Mesenchymal stem cell (in vitro differentiated cells and primary cell): ENCODE results near the gene NUDT19.
"Not testable (repeated sequence)": the region's sequence is repeated elsewhere in the genome, so short reads cannot be mapped to it uniquely, and the experiment has no call there.

Source experiments
- DNase-seq: peaks from one replicate; pipeline ENCODE4 v3.0.0-alpha.2; 2013
- H2AFZ ChIP-seq: one replicate; pipeline ENCODE4 v1.6.1; 2013; ENCODE audit warnings: low read depth, mild to moderate bottlenecking, control low read depth, inconsistent platforms, low read length, moderate library complexity
- H2AK5ac ChIP-seq: 2 replicates; pipeline ENCODE4 v1.6.1; 2013; ENCODE audit warnings: low read length, moderate library complexity, mild to moderate bottlenecking, inconsistent platforms; ENCODE audit not compliant: severe bottlenecking
- H2BK120ac ChIP-seq: one replicate; pipeline ENCODE4 v1.6.1; 2013; ENCODE audit warnings: low read depth, mild to moderate bottlenecking, inconsistent platforms, low read length, moderate library complexity
- H2BK12ac ChIP-seq, 2 experiments: one replicate each; pipeline ENCODE4 v1.6.1; 2013; ENCODE audit warnings: inconsistent platforms in 2 of 2, low read length in 2 of 2, mild to moderate bottlenecking in 2 of 2, moderate library complexity in 2 of 2, control low read depth in 1 of 2
- H2BK15ac ChIP-seq: one replicate; pipeline ENCODE4 v1.6.1; 2013; ENCODE audit warnings: mild to moderate bottlenecking, low read depth, inconsistent platforms; ENCODE audit not compliant: poor library complexity, severe bottlenecking
- H2BK5ac ChIP-seq: 2 replicates; pipeline ENCODE4 v1.6.1; 2013; ENCODE audit warnings: low read depth, mild to moderate bottlenecking, low read length, control low read depth, inconsistent platforms; ENCODE audit not compliant: poor library complexity, severe bottlenecking
- H3K14ac ChIP-seq, 2 experiments: one replicate each; pipeline ENCODE4 v1.6.1; 2013; ENCODE audit warnings: inconsistent platforms in 2 of 2, low read length in 2 of 2, control low read depth in 1 of 2, mild to moderate bottlenecking in 1 of 2, moderate library complexity in 1 of 2
- H3K18ac ChIP-seq, 2 experiments: one replicate each; pipeline ENCODE4 v1.6.1; 2013; ENCODE audit warnings: inconsistent platforms in 2 of 2, low read length in 2 of 2, control low read depth in 1 of 2, low read depth in 1 of 2, mild to moderate bottlenecking in 1 of 2
- H3K23ac ChIP-seq, 2 experiments: one replicate each; pipeline ENCODE4 v1.6.1; 2013; ENCODE audit warnings: inconsistent platforms in 2 of 2, low read length in 2 of 2, mild to moderate bottlenecking in 2 of 2, moderate library complexity in 2 of 2, control low read depth in 1 of 2
- H3K27ac ChIP-seq: 2 replicates; pipeline ENCODE4 v1.5.1; 2013; ENCODE audit warnings: mild to moderate bottlenecking, moderate library complexity, low read length, control low read depth, inconsistent platforms; ENCODE audit not compliant: poor library complexity, severe bottlenecking
- H3K27me3 ChIP-seq, 2 experiments: 2 replicates each; pipeline versions ENCODE4 v1.6.1 to v1.7.0; 2013; ENCODE audit warnings: low read length in 2 of 2, mild to moderate bottlenecking in 2 of 2, moderate library complexity in 2 of 2, control low read depth in 1 of 2, inconsistent platforms in 1 of 2; ENCODE audit not compliant: control insufficient read depth in 1 of 2, insufficient read depth in 1 of 2
- H3K36me3 ChIP-seq, 2 experiments: 2 replicates each; pipeline versions ENCODE4 v1.6.1 to v1.7.0; 2013; ENCODE audit warnings: low read length in 2 of 2, control low read depth in 1 of 2, inconsistent platforms in 1 of 2, low read depth in 1 of 2, mild to moderate bottlenecking in 1 of 2; ENCODE audit not compliant: insufficient read depth in 2 of 2, control insufficient read depth in 1 of 2
- H3K4ac ChIP-seq, 2 experiments: one replicate each; pipeline ENCODE4 v1.6.1; 2013; ENCODE audit warnings: inconsistent platforms in 2 of 2, low read length in 2 of 2, mild to moderate bottlenecking in 2 of 2, moderate library complexity in 2 of 2, control low read depth in 1 of 2, low read depth in 1 of 2
- H3K4me1 ChIP-seq: 2 replicates; pipeline ENCODE4 v1.6.1; 2013; ENCODE audit warnings: low read depth, low read length, control low read depth; ENCODE audit not compliant: control insufficient read depth, insufficient read depth
- H3K4me2 ChIP-seq: 2 replicates; pipeline ENCODE4 v1.6.1; 2013; ENCODE audit warnings: low read length, mild to moderate bottlenecking, inconsistent platforms; ENCODE audit not compliant: poor library complexity, severe bottlenecking
- H3K4me3 ChIP-seq, 2 experiments: 2 replicates each; pipeline versions ENCODE4 v1.5.1 to v1.7.0; 2013; ENCODE audit warnings: low read length in 2 of 2, mild to moderate bottlenecking in 2 of 2, control low read depth in 1 of 2, low read depth in 1 of 2; ENCODE audit not compliant: insufficient read depth in 1 of 2
- H3K79me1 ChIP-seq: replicated peaks from 2 replicates; pipeline ENCODE4 v1.6.1; 2013; ENCODE audit warnings: mild to moderate bottlenecking, control low read depth, low read length, inconsistent platforms; ENCODE audit not compliant: poor library complexity, severe bottlenecking
- H3K9ac ChIP-seq: 2 replicates; pipeline ENCODE4 v1.7.0; 2013; ENCODE audit warnings: mild to moderate bottlenecking, low read length, moderate library complexity
- H3K9me3 ChIP-seq: 2 replicates; pipeline ENCODE4 v1.7.0; 2013; ENCODE audit warnings: mild to moderate bottlenecking, low read length; ENCODE audit not compliant: control insufficient read depth
- H4K8ac ChIP-seq: one replicate; pipeline ENCODE4 v1.6.1; 2013; ENCODE audit warnings: inconsistent platforms, mild to moderate bottlenecking, low read length, moderate library complexity
- H4K91ac ChIP-seq: one replicate; pipeline ENCODE4 v1.6.1; 2013; ENCODE audit warnings: mild to moderate bottlenecking, low read length, inconsistent platforms
- WGBS: methylation state at CpG from one replicate; pipeline ENCODE4 v1.1.7; 2013; ENCODE audit warnings: mixed read lengths; 5-methylcytosine and 5-hydroxymethylcytosine counted together

Gene NUDT19

GRCh38 chr19:32743021-32743420, 51.4 kb downstream of the NUDT19 start:
- H3K27me3 ChIP-seq: peaks cover 14 to 19% of the 10 kb centered on the region in 2 experiments
- H2BK12ac ChIP-seq: no peak overlapping the region
- 93% methylated on average over 9 of the region's 9 CpGs for WGBS
- no peak overlapping the region for H2AK5ac ChIP-seq
- no peak overlapping the region for H2BK15ac ChIP-seq
- no peak overlapping the region for H3K27ac ChIP-seq
- no peak overlapping the region for H2AFZ ChIP-seq
- H2BK5ac ChIP-seq: no peak overlapping the region
- no peak for DNase-seq
- no peaks in the 10 kb centered on the region for H3K79me1 ChIP-seq
- no peak overlapping the region for H4K91ac ChIP-seq
- H3K9ac ChIP-seq: no peak overlapping the region
- H3K23ac ChIP-seq: no peak overlapping the region
- H3K9me3 ChIP-seq: no peaks in the 10 kb centered on the region
- no peaks in the 10 kb centered on the region for H3K36me3 ChIP-seq
- no peak overlapping the region for H3K4me2 ChIP-seq
- H3K14ac ChIP-seq: no peak overlapping the region
- H4K8ac ChIP-seq: no peak overlapping the region
- no peak overlapping the region for H3K4me3 ChIP-seq
- H3K4ac ChIP-seq: no peak overlapping the region
- no peaks in the 10 kb centered on the region for H3K4me1 ChIP-seq
- no peak overlapping the region for H3K18ac ChIP-seq
- no peak overlapping the region for H2BK120ac ChIP-seq

GRCh38 chr19:32743447-32743846, 51.8 kb downstream of the NUDT19 start:
- peaks cover 14 to 21% of the 10 kb centered on the region in 2 experiments for H3K27me3 ChIP-seq

GRCh38 chr19:32744555-32745325, 53.1 kb downstream of the NUDT19 start:
- no peak overlapping the region for H4K91ac ChIP-seq
- H3K18ac ChIP-seq: no peak overlapping the region
- DNase-seq: no peak
- no peak overlapping the region for H3K23ac ChIP-seq
- H2AK5ac ChIP-seq: no peak overlapping the region
- WGBS: 95% methylated on average over 18 of the region's 18 CpGs
- H3K36me3 ChIP-seq: no peaks in the 10 kb centered on the region
- no peaks in the 10 kb centered on the region for H3K9me3 ChIP-seq
- no peak overlapping the region for H3K9ac ChIP-seq
- H3K4ac ChIP-seq: no peak overlapping the region
- no peak overlapping the region for H2BK15ac ChIP-seq
- no peak overlapping the region for H3K4me2 ChIP-seq
- H3K79me1 ChIP-seq: no peaks in the 10 kb centered on the region
- no peaks in the 10 kb centered on the region for H3K4me1 ChIP-seq
- no peak overlapping the region for H2AFZ ChIP-seq
- H4K8ac ChIP-seq: no peak overlapping the region
- H2BK120ac ChIP-seq: no peak overlapping the region
- H3K14ac ChIP-seq: peak overlapping the region in 1 of 2 experiments; percentile 36
- H2BK5ac ChIP-seq: no peak overlapping the region
- H3K4me3 ChIP-seq: peak overlapping the region in 1 of 2 experiments; percentile 27
- no peak overlapping the region for H3K27ac ChIP-seq
- no peak overlapping the region for H2BK12ac ChIP-seq
- peaks cover 14 to 28% of the 10 kb centered on the region in 2 experiments for H3K27me3 ChIP-seq

More at GRCh38 chr19:32743447-32743846, 51.8 kb downstream of the NUDT19 start:
- H3K18ac ChIP-seq: no peak overlapping the region
- H3K79me1 ChIP-seq: no peaks in the 10 kb centered on the region
- no peak overlapping the region for H4K8ac ChIP-seq
- H3K4ac ChIP-seq: no peak overlapping the region
- no peak overlapping the region for H3K4me2 ChIP-seq
- H2BK12ac ChIP-seq: no peak overlapping the region
- H3K9me3 ChIP-seq: no peaks in the 10 kb centered on the region
- H3K4me1 ChIP-seq: no peaks in the 10 kb centered on the region
- H4K91ac ChIP-seq: no peak overlapping the region
- no peak overlapping the region for H3K14ac ChIP-seq
- no peak overlapping the region for H3K27ac ChIP-seq
- no peak overlapping the region for H2AFZ ChIP-seq
- no peak overlapping the region for H3K23ac ChIP-seq
- H3K36me3 ChIP-seq: no peaks in the 10 kb centered on the region
- H2BK5ac ChIP-seq: no peak overlapping the region
- H2BK120ac ChIP-seq: no peak overlapping the region
- H2BK15ac ChIP-seq: no peak overlapping the region
- no peak overlapping the region for H3K9ac ChIP-seq
- no peak overlapping the region for H3K4me3 ChIP-seq
- no peak overlapping the region for H2AK5ac ChIP-seq
- DNase-seq: no peak
- 95% methylated on average over 4 of the region's 4 CpGs for WGBS

- H2BK15ac ChIP-seq, H3K14ac ChIP-seq, H3K9ac ChIP-seq, H3K79me1 ChIP-seq, H3K4me2 ChIP-seq, H4K8ac ChIP-seq, H3K4me3 ChIP-seq, H3K18ac ChIP-seq, H3K4ac ChIP-seq, H3K36me3 ChIP-seq, H2BK12ac ChIP-seq, H3K4me1 ChIP-seq, H3K9me3 ChIP-seq, H4K91ac ChIP-seq, H3K27ac ChIP-seq, H3K23ac ChIP-seq, H2AK5ac ChIP-seq, H2BK5ac ChIP-seq, H2BK120ac ChIP-seq, H2AFZ ChIP-seq: not testable (repeated sequence)
- peak; percentile 24 for DNase-seq
- WGBS: 77% methylated on average over 2 of the region's 2 CpGs
- H3K27me3 ChIP-seq: peaks cover 17 to 29% of the 10 kb centered on the region in 2 experiments
These were observed 54.1 kb downstream of the NUDT19 start for GRCh38 chr19:32745594-32746251.
